Neural cell (in vitro differentiated cells): Measurements from ENCODE around the gene ZNF771. TPM values are rescaled to one million over a fixed set of nuclear protein-coding genes. Genes with fewer than 3 reads are reported as not detected.

Experiments used
- H2AFZ ChIP-seq: fragments of 200-600, 300-800 bp; sonication (generic), shearing (Covaris generic); 2 replicates; pipeline ENCODE4 v1.6.0; 2014; ENCODE audit warnings: low read depth, mild to moderate bottlenecking, antibody characterized with exemption, low read length, moderate library complexity
- H3F3A ChIP-seq: fragments of 200-600 bp; shearing (Covaris generic); 2 replicates; pipeline ENCODE4 v1.6.1; 2016; ENCODE audit warnings: mild to moderate bottlenecking, moderate library complexity, mixed read lengths, antibody characterized with exemption, low read length; ENCODE audit not compliant: insufficient read depth, poor library complexity, severe bottlenecking
- H3K27ac ChIP-seq: fragments of 200-600, 300-800 bp; sonication (generic), shearing (Covaris generic); 2 replicates; pipeline ENCODE4 v1.5.1; 2014; ENCODE audit warnings: mild to moderate bottlenecking, low read length, moderate library complexity
- H3K27me3 ChIP-seq: fragments of 300-800, 200-600 bp; sonication (generic), shearing (Covaris generic); 2 replicates; pipeline ENCODE4 v1.6.0; 2014; ENCODE audit warnings: mild to moderate bottlenecking, low read depth, low read length, moderate library complexity; ENCODE audit not compliant: insufficient read depth
- H3K36me3 ChIP-seq: fragments of 300-800, 200-600 bp; sonication (generic), shearing (Covaris generic); 2 replicates; pipeline ENCODE4 v1.5.1; 2014; ENCODE audit warnings: mild to moderate bottlenecking, antibody characterized with exemption, low read length, moderate library complexity; ENCODE audit not compliant: insufficient read depth
- H3K4me2 ChIP-seq: fragments of 300-800, 200-600 bp; sonication (generic), shearing (Covaris generic); 2 replicates; pipeline ENCODE4 v1.6.0; 2014; ENCODE audit warnings: mild to moderate bottlenecking, low read length
- H3K4me3 ChIP-seq: fragments of 300-800, 200-600 bp; sonication (generic), shearing (Covaris generic); 2 replicates; pipeline ENCODE4 v1.5.1; 2014; ENCODE audit warnings: mild to moderate bottlenecking, low read length, moderate library complexity
- H3K79me2 ChIP-seq: fragments of 200-600 bp; shearing (Covaris generic); replicated peaks from 2 replicates; pipeline ENCODE4 v1.6.0; 2014; ENCODE audit warnings: mild to moderate bottlenecking, low read length, moderate library complexity; ENCODE audit not compliant: insufficient read depth
- H3K9ac ChIP-seq: fragments of 300-800, 200-600 bp; sonication (generic), shearing (Covaris generic); 2 replicates; pipeline ENCODE4 v1.6.1; 2016; ENCODE audit warnings: mild to moderate bottlenecking, low read length, mixed read lengths
- H3K9me2 ChIP-seq: fragments of 200-600 bp; shearing (Covaris generic); 2 replicates; pipeline ENCODE4 v1.6.1; 2016; ENCODE audit warnings: mild to moderate bottlenecking, low read length, mixed read lengths; ENCODE audit not compliant: insufficient read depth
- H3K9me3 ChIP-seq: fragments of 200-600, 300-800 bp; sonication (generic), shearing (Covaris generic); 2 replicates; pipeline ENCODE4 v1.6.1; 2016; ENCODE audit warnings: mild to moderate bottlenecking, mixed run types, low read length, moderate library complexity, mixed read lengths
- H4K20me1 ChIP-seq: fragments of 200-600 bp; shearing (Covaris generic); 2 replicates; pipeline ENCODE4 v1.6.1; 2016; ENCODE audit warnings: mild to moderate bottlenecking, mixed run types; ENCODE audit not compliant: insufficient read depth
- EP300 ChIP-seq: fragments of 450-650 bp; conservative IDR thresholded peaks from 2 replicates; pipeline ENCODE4 v1.6.1; 2014; ENCODE audit warnings: antibody characterized with exemption, mild to moderate bottlenecking, moderate library complexity; ENCODE audit not compliant: poor library complexity, severe bottlenecking
- EZH2 ChIP-seq: fragments of 200-600, 300-800 bp; shearing (Covaris generic), sonication (generic); IDR thresholded peaks from 2 replicates; pipeline ENCODE4 v1.6.1; 2014; ENCODE audit warnings: antibody characterized with exemption, low read length, borderline replicate concordance, mild to moderate bottlenecking; ENCODE audit not compliant: insufficient read depth, poor library complexity, severe bottlenecking
- MXI1 ChIP-seq: fragments of 450-650 bp; conservative IDR thresholded peaks from 2 replicates; pipeline ENCODE4 v1.6.1; 2014; ENCODE audit warnings: antibody characterized with exemption, mild to moderate bottlenecking; ENCODE audit not compliant: poor library complexity, severe bottlenecking
- POLR2AphosphoS5 ChIP-seq: IDR thresholded peaks from 2 replicates; pipeline ENCODE4 v1.6.1; 2012
- RAD21 ChIP-seq: fragments of 450-650 bp; conservative IDR thresholded peaks from 2 replicates; pipeline ENCODE4 v1.6.1; 2014; ENCODE audit warnings: antibody characterized with exemption, mild to moderate bottlenecking, moderate library complexity
- SMC3 ChIP-seq: fragments of 450-650 bp; conservative IDR thresholded peaks from 2 replicates; pipeline ENCODE4 v1.6.1; 2014; ENCODE audit warnings: antibody characterized with exemption, mild to moderate bottlenecking, moderate library complexity; ENCODE audit not compliant: poor library complexity
- TAF1 ChIP-seq: IDR thresholded peaks from 2 replicates; pipeline ENCODE4 v1.6.1; 2012; ENCODE audit warnings: low read depth
- polyA plus RNA-seq: library from polyadenylated mRNA; depleted of rRNA; stranded (reverse); fragments of >200 nt; gene quantifications from 2 replicates; pipeline ENCODE4 v1.2.3, GENCODE V29; 2014
- TF ChIP-seq, protein P1 (sequence below): fragments of 450-650 bp; IDR thresholded peaks from 2 replicates; pipeline ENCODE4 v1.5.1; 2014; ENCODE audit warnings: antibody characterized with exemption, mild to moderate bottlenecking, moderate library complexity; ENCODE audit not compliant: poor library complexity, severe bottlenecking
- TF ChIP-seq, protein P2 (sequence below): IDR thresholded peaks from 2 replicates; pipeline ENCODE4 v1.6.1; 2012; ENCODE audit warnings: borderline replicate concordance

ZNF771 gene
- polyA plus RNA-seq, 1 donor from 2014 or later, result 11.7 TPM

DNA sequence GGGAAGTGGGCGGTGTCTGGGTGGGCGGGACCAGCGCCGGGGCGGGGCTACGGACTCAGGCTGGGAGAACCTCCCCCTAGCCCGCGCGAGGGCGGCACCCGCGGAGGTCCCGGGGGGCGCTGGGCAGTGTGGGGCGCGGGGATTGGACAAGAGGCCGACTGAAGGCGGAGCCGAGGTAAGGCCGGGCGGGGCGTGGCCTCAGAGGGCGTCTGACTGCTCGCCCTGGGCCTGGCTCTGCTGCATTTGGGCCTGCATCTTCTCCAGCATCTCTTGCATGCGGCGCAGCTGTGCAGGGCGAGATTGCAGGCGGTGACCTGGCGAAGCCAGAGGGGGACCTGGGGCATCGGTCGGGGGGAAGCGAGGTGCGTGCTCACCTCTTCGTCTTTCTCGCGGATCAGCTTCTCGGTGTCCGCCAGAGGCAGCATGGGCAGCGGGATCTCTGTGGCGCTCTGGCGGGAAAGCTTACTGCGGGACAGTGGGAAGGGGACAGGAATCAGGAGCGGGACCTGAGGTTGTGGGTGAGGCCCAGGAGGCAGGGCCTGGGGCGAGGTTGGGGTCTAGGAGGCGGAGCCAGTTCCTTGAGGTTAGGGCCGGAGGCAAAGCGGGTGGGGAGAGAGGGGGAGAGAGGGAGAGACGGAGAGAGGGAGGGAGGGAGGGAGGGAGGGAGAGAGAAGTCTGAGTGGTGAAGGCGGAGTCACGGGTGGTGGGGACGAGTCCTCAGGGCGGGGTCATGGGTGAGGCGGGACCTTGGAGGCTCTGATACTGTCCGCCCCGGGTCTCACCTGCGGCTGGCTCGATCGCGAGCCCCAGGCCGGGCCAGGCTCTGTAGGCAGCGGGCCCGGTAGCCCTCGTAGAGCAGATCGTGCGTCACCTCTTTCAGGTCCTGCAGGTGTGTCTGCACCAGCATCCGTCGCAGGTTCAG lies 28.9 kb upstream of the ZNF771 start:
- no peaks in the 10 kb centered on the region for H3K9me2 ChIP-seq
- H3K4me2 ChIP-seq, result peak overlapping the region; percentile 91
- no peaks in the 10 kb centered on the region for H4K20me1 ChIP-seq
- TF ChIP-seq RAD21 (peak; percentile 35), TAF1 (peak; percentile 74), SMC3 (peak; percentile 33), EZH2 (no peak), POLR2AphosphoS5 (peak; percentile 94), EP300 (no peak), MXI1 (peak; percentile 78)
- TF ChIP-seq, protein P1, sequence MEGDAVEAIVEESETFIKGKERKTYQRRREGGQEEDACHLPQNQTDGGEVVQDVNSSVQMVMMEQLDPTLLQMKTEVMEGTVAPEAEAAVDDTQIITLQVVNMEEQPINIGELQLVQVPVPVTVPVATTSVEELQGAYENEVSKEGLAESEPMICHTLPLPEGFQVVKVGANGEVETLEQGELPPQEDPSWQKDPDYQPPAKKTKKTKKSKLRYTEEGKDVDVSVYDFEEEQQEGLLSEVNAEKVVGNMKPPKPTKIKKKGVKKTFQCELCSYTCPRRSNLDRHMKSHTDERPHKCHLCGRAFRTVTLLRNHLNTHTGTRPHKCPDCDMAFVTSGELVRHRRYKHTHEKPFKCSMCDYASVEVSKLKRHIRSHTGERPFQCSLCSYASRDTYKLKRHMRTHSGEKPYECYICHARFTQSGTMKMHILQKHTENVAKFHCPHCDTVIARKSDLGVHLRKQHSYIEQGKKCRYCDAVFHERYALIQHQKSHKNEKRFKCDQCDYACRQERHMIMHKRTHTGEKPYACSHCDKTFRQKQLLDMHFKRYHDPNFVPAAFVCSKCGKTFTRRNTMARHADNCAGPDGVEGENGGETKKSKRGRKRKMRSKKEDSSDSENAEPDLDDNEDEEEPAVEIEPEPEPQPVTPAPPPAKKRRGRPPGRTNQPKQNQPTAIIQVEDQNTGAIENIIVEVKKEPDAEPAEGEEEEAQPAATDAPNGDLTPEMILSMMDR, result peak; percentile 47
- TF ChIP-seq, protein P2, sequence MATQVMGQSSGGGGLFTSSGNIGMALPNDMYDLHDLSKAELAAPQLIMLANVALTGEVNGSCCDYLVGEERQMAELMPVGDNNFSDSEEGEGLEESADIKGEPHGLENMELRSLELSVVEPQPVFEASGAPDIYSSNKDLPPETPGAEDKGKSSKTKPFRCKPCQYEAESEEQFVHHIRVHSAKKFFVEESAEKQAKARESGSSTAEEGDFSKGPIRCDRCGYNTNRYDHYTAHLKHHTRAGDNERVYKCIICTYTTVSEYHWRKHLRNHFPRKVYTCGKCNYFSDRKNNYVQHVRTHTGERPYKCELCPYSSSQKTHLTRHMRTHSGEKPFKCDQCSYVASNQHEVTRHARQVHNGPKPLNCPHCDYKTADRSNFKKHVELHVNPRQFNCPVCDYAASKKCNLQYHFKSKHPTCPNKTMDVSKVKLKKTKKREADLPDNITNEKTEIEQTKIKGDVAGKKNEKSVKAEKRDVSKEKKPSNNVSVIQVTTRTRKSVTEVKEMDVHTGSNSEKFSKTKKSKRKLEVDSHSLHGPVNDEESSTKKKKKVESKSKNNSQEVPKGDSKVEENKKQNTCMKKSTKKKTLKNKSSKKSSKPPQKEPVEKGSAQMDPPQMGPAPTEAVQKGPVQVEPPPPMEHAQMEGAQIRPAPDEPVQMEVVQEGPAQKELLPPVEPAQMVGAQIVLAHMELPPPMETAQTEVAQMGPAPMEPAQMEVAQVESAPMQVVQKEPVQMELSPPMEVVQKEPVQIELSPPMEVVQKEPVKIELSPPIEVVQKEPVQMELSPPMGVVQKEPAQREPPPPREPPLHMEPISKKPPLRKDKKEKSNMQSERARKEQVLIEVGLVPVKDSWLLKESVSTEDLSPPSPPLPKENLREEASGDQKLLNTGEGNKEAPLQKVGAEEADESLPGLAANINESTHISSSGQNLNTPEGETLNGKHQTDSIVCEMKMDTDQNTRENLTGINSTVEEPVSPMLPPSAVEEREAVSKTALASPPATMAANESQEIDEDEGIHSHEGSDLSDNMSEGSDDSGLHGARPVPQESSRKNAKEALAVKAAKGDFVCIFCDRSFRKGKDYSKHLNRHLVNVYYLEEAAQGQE, result peak; percentile 90
- H3K79me2 ChIP-seq, result peaks cover 5% of the 10 kb centered on the region
- H2AFZ ChIP-seq, result peak overlapping the region; percentile 98
- peak overlapping the region; percentile 100 for H3K27ac ChIP-seq
- H3K9me3 ChIP-seq, result no peaks in the 10 kb centered on the region
- no peaks in the 10 kb centered on the region for H3F3A ChIP-seq
- no peaks in the 10 kb centered on the region for H3K27me3 ChIP-seq
- H3K36me3 ChIP-seq, result no peaks in the 10 kb centered on the region
- peak overlapping the region; percentile 98 for H3K4me3 ChIP-seq
- H3K9ac ChIP-seq, result peak overlapping the region; percentile 100

DNA sequence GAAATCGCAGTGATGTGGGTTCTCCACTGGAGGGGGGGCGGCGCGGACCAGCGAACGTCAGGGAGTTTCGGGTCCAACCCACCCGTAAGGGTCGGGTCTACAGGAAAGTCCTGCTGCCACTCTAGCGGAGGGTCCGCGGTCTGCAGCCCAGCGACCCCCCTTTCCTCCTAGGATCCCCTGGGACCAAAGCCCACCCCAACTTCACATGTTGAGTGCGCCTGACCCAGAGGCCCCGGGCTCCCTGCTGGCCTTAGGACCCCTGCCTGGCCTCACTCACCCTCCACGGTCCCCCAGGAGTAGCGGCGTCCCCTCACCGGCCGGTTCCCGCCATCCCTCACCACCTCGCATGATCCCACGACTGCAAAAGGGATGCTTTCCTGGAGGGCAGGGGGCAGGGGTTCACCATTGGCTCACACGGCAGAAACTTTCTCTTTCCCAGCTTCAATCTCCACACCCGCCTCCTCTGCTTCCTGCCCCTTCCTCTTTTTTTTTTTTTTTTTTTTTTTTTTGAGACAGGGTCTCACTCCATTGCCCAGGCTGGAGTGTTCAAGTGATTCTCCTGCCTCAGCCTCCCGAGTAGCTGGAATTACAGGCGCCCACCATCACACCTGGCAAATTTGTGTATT lies 28.1 kb upstream of the ZNF771 start:
- Histone ChIP-seq H3K27me3 (no peaks in the 10 kb centered on the region), H3K36me3 (no peaks in the 10 kb centered on the region), H3K4me3 (peak overlapping the region; percentile 98), H3K79me2 (peaks cover 5% of the 10 kb centered on the region), H3K4me2 (peak overlapping the region; percentile 91), H3F3A (no peaks in the 10 kb centered on the region), H3K9me2 (no peaks in the 10 kb centered on the region), H3K9me3 (no peaks in the 10 kb centered on the region), H4K20me1 (no peaks in the 10 kb centered on the region), H3K9ac (peak overlapping the region; percentile 100), H3K27ac (peak overlapping the region; percentile 100), H2AFZ (no peak overlapping the region)
- no peak for TF ChIP-seq EZH2
- TF ChIP-seq MXI1, result no peak
- no peak for TF ChIP-seq RAD21
- TF ChIP-seq POLR2AphosphoS5, result no peak
- TF ChIP-seq EP300, result no peak
- no peak for TF ChIP-seq SMC3
- TF ChIP-seq, protein P1, result no peak
- no peak for TF ChIP-seq TAF1
- TF ChIP-seq, protein P2, result no peak
